WTC11 (cell line): ENCODE results near the gene CDH13. TPM values are rescaled to one million over a fixed set of nuclear protein-coding genes. Genes with fewer than 3 reads are reported as not detected.
A peak's percentile ranks its signal among the peaks of the same experiment; 100 is the strongest.

ENCODE experiments used
- ATAC-seq: fragments of 200-7000 bp; cut with Tn5 transposase; 2 replicates; pipeline ENCODE4 v1.10.0; 2021; ENCODE audit warnings: mild to moderate bottlenecking, moderate library complexity
- CTCF ChIA-PET: fragments of 300-600 bp; sonication (Branson Sonifier 250); formaldehyde crosslinking; loops from one replicate; lab custom pipeline; 2021; ENCODE audit warnings: antibody characterized with exemption; lab: Charles Lee
- POLR2A ChIA-PET: fragments of 350-600 bp; sonication (Branson Sonifier 250); formaldehyde crosslinking; loops from one replicate; lab custom pipeline; 2021; ENCODE audit warnings: antibody characterized with exemption; lab: Charles Lee
- DNase-seq: peaks from one replicate; pipeline ENCODE4 v3.0.0; 2021; ENCODE audit warnings: low spot score
- H3K27ac Mint-ChIP-seq: 2 replicates; pipeline ENCODE4 v1.8.0; 2021; ENCODE audit warnings: mixed read lengths
- H3K27me3 Mint-ChIP-seq: 2 replicates; pipeline ENCODE4 v1.8.0; 2021; ENCODE audit warnings: low read depth, mild to moderate bottlenecking, moderate library complexity, mixed read lengths
- H3K36me3 Mint-ChIP-seq: 2 replicates; pipeline ENCODE4 v1.8.0; 2021; ENCODE audit warnings: mixed read lengths
- H3K4me1 Mint-ChIP-seq: 2 replicates; pipeline ENCODE4 v1.8.0; 2022; ENCODE audit warnings: mixed read lengths
- H3K4me3 Mint-ChIP-seq: 2 replicates; pipeline ENCODE4 v1.8.0; 2021; ENCODE audit warnings: mild to moderate bottlenecking, moderate library complexity, mixed read lengths
- H3K9me3 Mint-ChIP-seq: 2 replicates; pipeline ENCODE4 v1.8.0; 2021; ENCODE audit warnings: mixed read lengths
- ATF1 ChIP-seq: sonication (generic); formaldehyde crosslinking; IDR thresholded peaks from 2 replicates; pipeline ENCODE4 v1.8.1; 2023; ENCODE audit warnings: mild to moderate bottlenecking, moderate library complexity, missing genetic modification reagents
- ATF2 ChIP-seq: sonication (generic); formaldehyde crosslinking; IDR thresholded peaks from 2 replicates; pipeline ENCODE4 v1.8.1; 2022; ENCODE audit warnings: low read depth, missing genetic modification reagents, borderline replicate concordance
- CREM ChIP-seq: sonication (generic); formaldehyde crosslinking; IDR thresholded peaks from 2 replicates; pipeline ENCODE4 v1.8.1; 2022; ENCODE audit warnings: mild to moderate bottlenecking, missing genetic modification reagents, moderate library complexity
- ESRRA ChIP-seq: sonication (generic); formaldehyde crosslinking; IDR thresholded peaks from 2 replicates; pipeline ENCODE4 v1.8.1; 2022; ENCODE audit warnings: mild to moderate bottlenecking, missing genetic modification reagents, borderline replicate concordance
- HMGA2 ChIP-seq: fragments of 250-450 bp; sonication (Bioruptor Pico); IDR thresholded peaks from 2 replicates; pipeline ENCODE4 v1.4.0; 2021; ENCODE audit warnings: mild to moderate bottlenecking, moderate library complexity
- IRF1 ChIP-seq: sonication (generic); formaldehyde crosslinking; IDR thresholded peaks from 2 replicates; pipeline ENCODE4 v1.8.0; 2023; ENCODE audit warnings: missing genetic modification reagents
- MYBL2 ChIP-seq: sonication (generic); formaldehyde crosslinking; IDR thresholded peaks from 2 replicates; pipeline ENCODE4 v1.8.1; 2023; ENCODE audit warnings: mild to moderate bottlenecking, moderate library complexity, missing genetic modification reagents
- PRDM15 ChIP-seq: sonication (generic); formaldehyde crosslinking; IDR thresholded peaks from 2 replicates; pipeline ENCODE4 v1.8.0; 2022; ENCODE audit warnings: missing genetic modification reagents
- TEAD1 ChIP-seq: sonication (generic); formaldehyde crosslinking; IDR thresholded peaks from 2 replicates; pipeline ENCODE4 v1.8.0; 2022; ENCODE audit warnings: mild to moderate bottlenecking, missing genetic modification reagents
- TEAD4 ChIP-seq: sonication (generic); formaldehyde crosslinking; IDR thresholded peaks from 2 replicates; pipeline ENCODE4 v1.8.0; 2022; ENCODE audit warnings: mild to moderate bottlenecking, missing genetic modification reagents
- ZNF138 ChIP-seq: sonication (generic); formaldehyde crosslinking; conservative IDR thresholded peaks from 2 replicates; pipeline ENCODE4 v1.8.1; 2022; ENCODE audit warnings: mild to moderate bottlenecking, moderate library complexity, missing genetic modification reagents
- ZNF232 ChIP-seq: sonication (generic); formaldehyde crosslinking; IDR thresholded peaks from 2 replicates; pipeline ENCODE4 v1.8.0; 2022; ENCODE audit warnings: mild to moderate bottlenecking, missing genetic modification reagents
- ZNF263 ChIP-seq: sonication (generic); formaldehyde crosslinking; IDR thresholded peaks from 2 replicates; pipeline ENCODE4 v1.8.1; 2022; ENCODE audit warnings: low read depth, mild to moderate bottlenecking, moderate library complexity, missing genetic modification reagents
- ZNF423 ChIP-seq: fragments of 250-450 bp; sonication (Bioruptor Pico); IDR thresholded peaks from 2 replicates; pipeline ENCODE4 v2.1.2; 2022; ENCODE audit warnings: mild to moderate bottlenecking, moderate library complexity
- ZSCAN18 ChIP-seq: fragments of 250-450 bp; sonication (Bioruptor Pico); IDR thresholded peaks from 2 replicates; pipeline ENCODE4 v2.1.2; 2022; ENCODE audit warnings: mild to moderate bottlenecking, moderate library complexity
- total RNA-seq: library from RNA; stranded (reverse); gene quantifications from 3 replicates; pipeline ENCODE4 v1.2.3, GENCODE V29; 2021
- TF ChIP-seq, protein P1 (sequence below): sonication (generic); formaldehyde crosslinking; IDR thresholded peaks from 2 replicates; pipeline ENCODE4 v1.8.1; 2023; ENCODE audit warnings: mild to moderate bottlenecking, missing genetic modification reagents, moderate library complexity
- TF ChIP-seq, protein P2 (sequence below): sonication (generic); formaldehyde crosslinking; IDR thresholded peaks from 2 replicates; pipeline ENCODE4 v1.8.0; 2022; ENCODE audit warnings: mild to moderate bottlenecking, missing genetic modification reagents
- TF ChIP-seq, protein P3 (sequence below): sonication (generic); formaldehyde crosslinking; IDR thresholded peaks from 2 replicates; pipeline ENCODE4 v1.8.0; 2022; ENCODE audit warnings: mild to moderate bottlenecking, missing genetic modification reagents

CDH13 gene
- total RNA-seq, 1 experiment from 2014 or later = 0.81 TPM

- Mint-ChIP-seq H3K4me1 (no peaks in the 10 kb centered on the region), H3K4me3 (no peak overlapping the region), H3K27me3 (0 out of 2 replicates have a peak, but pooled peaks cover 2% of the 10 kb centered on the region), H3K36me3 (peaks cover 36% of the 10 kb centered on the region), H3K27ac (no peak overlapping the region)
- no peak for ATAC-seq
- no peak for DNase-seq
- CTCF ChIA-PET = interaction anchor here (1.2 kb wide), 1 partner anchor 604 kb away, joined by 3 read pairs; no protein-coding TSS in a partner anchor
- TF ChIP-seq, protein P1, sequence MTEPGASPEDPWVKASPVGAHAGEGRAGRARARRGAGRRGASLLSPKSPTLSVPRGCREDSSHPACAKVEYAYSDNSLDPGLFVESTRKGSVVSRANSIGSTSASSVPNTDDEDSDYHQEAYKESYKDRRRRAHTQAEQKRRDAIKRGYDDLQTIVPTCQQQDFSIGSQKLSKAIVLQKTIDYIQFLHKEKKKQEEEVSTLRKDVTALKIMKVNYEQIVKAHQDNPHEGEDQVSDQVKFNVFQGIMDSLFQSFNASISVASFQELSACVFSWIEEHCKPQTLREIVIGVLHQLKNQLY (CRISPR knock-in tag) = no peak
- no peak for TF ChIP-seq CREM
- no peak for TF ChIP-seq ATF1 (CRISPR knock-in tag)
- no peak for TF ChIP-seq TEAD1 (CRISPR knock-in tag)
- TF ChIP-seq HMGA2 (CRISPR knock-in tag) = no peak
- TF ChIP-seq ZNF263 (CRISPR knock-in tag) = no peak
- no peak for TF ChIP-seq TEAD4 (CRISPR knock-in tag)
- no peak for TF ChIP-seq PRDM15 (CRISPR knock-in tag)
- TF ChIP-seq, all 79 proteins: peak for 0
- POLR2A ChIA-PET = no interaction called here
- H3K9me3 Mint-ChIP-seq = peaks cover 73% of the 10 kb centered on the region
Measured at GRCh38 chr16:82867485-82867884, 240.7 kb downstream of the CDH13 start.

GRCh38 chr16:82874271-82874670 is 247.5 kb downstream of the CDH13 start:
- 0 out of 2 replicates have a peak, but pooled peaks cover 2% of the 10 kb centered on the region for H3K27me3 Mint-ChIP-seq
- peaks cover 28% of the 10 kb centered on the region for H3K4me1 Mint-ChIP-seq
- peak overlapping the region; percentile 69 for H3K27ac Mint-ChIP-seq
- H3K36me3 Mint-ChIP-seq = 0 out of 2 replicates have a peak, but pooled peaks cover 4% of the 10 kb centered on the region
- TF ChIP-seq ZSCAN18 (CRISPR knock-in tag) = no peak
- TF ChIP-seq ESRRA = no peak
- TF ChIP-seq MYBL2 (CRISPR knock-in tag) = no peak
- no peak for TF ChIP-seq CREM
- H3K4me3 Mint-ChIP-seq = no peak overlapping the region
- ATAC-seq (peak; percentile 57), DNase-seq (no peak)
- CTCF ChIA-PET = no interaction called here
- H3K9me3 Mint-ChIP-seq = peaks cover 37% of the 10 kb centered on the region
- POLR2A ChIA-PET = no interaction called here

GRCh38 chr16:82874672-82875071 is 247.9 kb downstream of the CDH13 start:
- 0 out of 2 replicates have a peak, but pooled peaks cover 2% of the 10 kb centered on the region for H3K27me3 Mint-ChIP-seq
- peaks cover 35% of the 10 kb centered on the region for H3K9me3 Mint-ChIP-seq
- H3K27ac Mint-ChIP-seq = peak overlapping the region; percentile 69; the same call in 1 of the 2 replicates
- CTCF ChIA-PET = no interaction called here
- POLR2A ChIA-PET = no interaction called here
- no peak for TF ChIP-seq ZNF138 (CRISPR knock-in tag)
- TF ChIP-seq IRF1 (CRISPR knock-in tag) = no peak
- no peak for TF ChIP-seq HMGA2 (CRISPR knock-in tag)
- TF ChIP-seq, protein P2, sequence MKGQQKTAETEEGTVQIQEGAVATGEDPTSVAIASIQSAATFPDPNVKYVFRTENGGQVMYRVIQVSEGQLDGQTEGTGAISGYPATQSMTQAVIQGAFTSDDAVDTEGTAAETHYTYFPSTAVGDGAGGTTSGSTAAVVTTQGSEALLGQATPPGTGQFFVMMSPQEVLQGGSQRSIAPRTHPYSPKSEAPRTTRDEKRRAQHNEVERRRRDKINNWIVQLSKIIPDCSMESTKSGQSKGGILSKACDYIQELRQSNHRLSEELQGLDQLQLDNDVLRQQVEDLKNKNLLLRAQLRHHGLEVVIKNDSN (CRISPR knock-in tag) = no peak
- TF ChIP-seq, protein P3, sequence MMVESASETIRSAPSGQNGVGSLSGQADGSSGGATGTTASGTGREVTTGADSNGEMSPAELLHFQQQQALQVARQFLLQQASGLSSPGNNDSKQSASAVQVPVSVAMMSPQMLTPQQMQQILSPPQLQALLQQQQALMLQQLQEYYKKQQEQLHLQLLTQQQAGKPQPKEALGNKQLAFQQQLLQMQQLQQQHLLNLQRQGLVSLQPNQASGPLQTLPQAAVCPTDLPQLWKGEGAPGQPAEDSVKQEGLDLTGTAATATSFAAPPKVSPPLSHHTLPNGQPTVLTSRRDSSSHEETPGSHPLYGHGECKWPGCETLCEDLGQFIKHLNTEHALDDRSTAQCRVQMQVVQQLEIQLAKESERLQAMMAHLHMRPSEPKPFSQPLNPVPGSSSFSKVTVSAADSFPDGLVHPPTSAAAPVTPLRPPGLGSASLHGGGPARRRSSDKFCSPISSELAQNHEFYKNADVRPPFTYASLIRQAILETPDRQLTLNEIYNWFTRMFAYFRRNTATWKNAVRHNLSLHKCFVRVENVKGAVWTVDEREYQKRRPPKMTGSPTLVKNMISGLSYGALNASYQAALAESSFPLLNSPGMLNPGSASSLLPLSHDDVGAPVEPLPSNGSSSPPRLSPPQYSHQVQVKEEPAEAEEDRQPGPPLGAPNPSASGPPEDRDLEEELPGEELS (CRISPR knock-in tag) = no peak
- TF ChIP-seq ATF2 (CRISPR knock-in tag) = no peak
- TF ChIP-seq ZNF423 (CRISPR knock-in tag) = no peak
- TF ChIP-seq ZNF232 (CRISPR knock-in tag) = no peak
- DNase-seq = no peak
- ATAC-seq = peak; percentile 80
- peaks cover 28% of the 10 kb centered on the region for H3K4me1 Mint-ChIP-seq
- no peak overlapping the region for H3K4me3 Mint-ChIP-seq
- 0 out of 2 replicates have a peak, but pooled peaks cover 4% of the 10 kb centered on the region for H3K36me3 Mint-ChIP-seq
